ENCODE data around the gene PCDH15. TPM values are rescaled to one million over a fixed set of nuclear protein-coding genes. Genes with fewer than 3 reads are reported as not detected.

The PCDH15 gene
- total and polyA plus RNA-seq, 4 donors = 0.03 to 16.9 (median 0.88) TPM

DNA sequence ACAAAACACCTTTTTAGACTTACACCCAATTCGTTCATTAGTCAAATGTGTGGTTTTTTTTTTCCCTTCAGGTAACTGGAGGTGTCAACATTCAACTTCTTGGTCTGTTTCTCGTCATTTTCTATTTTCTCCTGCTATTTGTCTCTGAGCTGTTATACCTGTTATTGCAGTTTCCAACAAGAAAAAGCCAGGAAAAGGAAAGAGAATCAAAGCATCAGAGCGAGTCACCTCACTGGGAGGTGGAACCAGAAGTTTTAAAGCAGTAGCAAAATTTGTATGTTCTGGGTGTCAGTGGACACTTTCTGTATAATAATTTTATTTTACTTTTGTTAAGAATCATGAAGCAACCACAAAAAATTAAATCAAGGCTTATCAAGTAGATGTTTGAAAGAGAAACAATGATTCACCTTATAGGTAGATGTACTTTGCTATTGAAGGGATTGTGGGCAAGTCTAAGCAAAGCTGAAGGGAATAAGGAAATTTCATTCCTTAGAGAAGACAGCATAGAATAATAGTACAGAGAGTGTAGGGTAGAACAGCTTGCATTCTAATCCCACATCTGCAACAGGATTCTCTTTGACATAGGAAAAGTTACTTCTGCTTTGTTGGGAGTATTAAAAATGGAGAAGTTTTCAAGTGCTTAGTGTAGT, 675.8 kb downstream of the PCDH15 start:
- no peak overlapping the region for H3K4me3 ChIP-seq
- H3K36me3 ChIP-seq (ENCODE audit: control insufficient read depth in 4 of 4, insufficient read depth in 4 of 4, low read length in 4 of 4) = no peaks in the 10 kb centered on the region
- no peak overlapping the region for H3K27ac ChIP-seq (ENCODE audit: low read depth in 1 of 2, low read length in 1 of 2)
- H3K4me1 ChIP-seq (ENCODE audit: control insufficient read depth in 5 of 5, insufficient read depth in 5 of 5, low read length in 5 of 5) = no peaks in the 10 kb centered on the region
- no peak overlapping the region for H3K9ac ChIP-seq (ENCODE audit: insufficient read depth in 1 of 2, low read length in 2 of 2)
- no peak for ATAC-seq (ENCODE audit: insufficient read depth, low FRiP score)
- no peaks in the 10 kb centered on the region for H3K9me3 ChIP-seq (ENCODE audit: control insufficient read depth in 4 of 4, insufficient read depth in 3 of 4, low read length in 3 of 4)
- TF ChIP-seq, protein P1, sequence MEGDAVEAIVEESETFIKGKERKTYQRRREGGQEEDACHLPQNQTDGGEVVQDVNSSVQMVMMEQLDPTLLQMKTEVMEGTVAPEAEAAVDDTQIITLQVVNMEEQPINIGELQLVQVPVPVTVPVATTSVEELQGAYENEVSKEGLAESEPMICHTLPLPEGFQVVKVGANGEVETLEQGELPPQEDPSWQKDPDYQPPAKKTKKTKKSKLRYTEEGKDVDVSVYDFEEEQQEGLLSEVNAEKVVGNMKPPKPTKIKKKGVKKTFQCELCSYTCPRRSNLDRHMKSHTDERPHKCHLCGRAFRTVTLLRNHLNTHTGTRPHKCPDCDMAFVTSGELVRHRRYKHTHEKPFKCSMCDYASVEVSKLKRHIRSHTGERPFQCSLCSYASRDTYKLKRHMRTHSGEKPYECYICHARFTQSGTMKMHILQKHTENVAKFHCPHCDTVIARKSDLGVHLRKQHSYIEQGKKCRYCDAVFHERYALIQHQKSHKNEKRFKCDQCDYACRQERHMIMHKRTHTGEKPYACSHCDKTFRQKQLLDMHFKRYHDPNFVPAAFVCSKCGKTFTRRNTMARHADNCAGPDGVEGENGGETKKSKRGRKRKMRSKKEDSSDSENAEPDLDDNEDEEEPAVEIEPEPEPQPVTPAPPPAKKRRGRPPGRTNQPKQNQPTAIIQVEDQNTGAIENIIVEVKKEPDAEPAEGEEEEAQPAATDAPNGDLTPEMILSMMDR (IDR thresholded peaks at IDR 0.05; ENCODE audit: control extremely low read depth, extremely low read depth) = no peak
- WGBS, 2 donors = 73 to 80% methylated on average over 3 of the region's 3 CpGs
- H3K27me3 ChIP-seq (ENCODE audit: control insufficient read depth in 3 of 3, insufficient read depth in 3 of 3, low read length in 2 of 3) = no peaks in the 10 kb centered on the region
- DNase-seq = no peak

DNA sequence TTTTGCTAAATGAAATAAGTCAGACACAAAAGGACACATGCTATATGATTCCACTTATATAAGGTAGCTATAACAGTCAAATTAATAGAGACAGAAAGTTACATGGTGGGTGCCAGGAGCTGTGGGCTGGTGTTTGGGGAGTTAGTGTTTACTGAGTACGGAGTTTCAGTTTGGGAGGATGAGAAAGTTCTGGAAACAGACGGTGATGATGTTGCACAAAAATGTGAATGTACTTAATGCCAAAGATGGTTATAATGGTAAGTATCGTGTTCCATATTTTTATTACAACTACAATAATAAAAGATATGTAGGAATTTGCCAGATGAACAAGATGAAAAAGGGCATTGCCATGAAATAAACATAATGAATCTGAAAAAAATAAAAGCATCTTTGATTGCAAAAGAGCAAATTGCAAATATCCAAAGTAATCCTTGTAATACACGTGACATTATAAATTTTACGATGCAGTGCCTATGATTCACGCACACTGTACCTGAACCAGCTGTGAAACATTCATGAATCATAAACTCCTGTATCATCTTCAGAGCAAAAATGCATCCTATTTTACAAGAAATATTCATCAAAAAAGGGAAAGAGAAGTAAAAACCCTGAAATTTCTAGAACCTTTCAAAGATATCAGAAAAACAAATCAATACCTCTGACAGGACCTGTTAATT, 676.7 kb downstream of the PCDH15 start:
- Histone ChIP-seq H3K27ac (ENCODE audit: low read depth in 1 of 2, low read length in 1 of 2) (no peak overlapping the region), H3K36me3 (ENCODE audit: control insufficient read depth in 4 of 4, insufficient read depth in 4 of 4, low read length in 4 of 4) (no peaks in the 10 kb centered on the region), H3K4me3 (no peak overlapping the region), H3K9ac (ENCODE audit: insufficient read depth in 1 of 2, low read length in 2 of 2) (no peak overlapping the region), H3K9me3 (ENCODE audit: control insufficient read depth in 4 of 4, insufficient read depth in 3 of 4, low read length in 3 of 4) (no peaks in the 10 kb centered on the region), H3K27me3 (ENCODE audit: control insufficient read depth in 3 of 3, insufficient read depth in 3 of 3, low read length in 2 of 3) (no peaks in the 10 kb centered on the region), H3K4me1 (ENCODE audit: control insufficient read depth in 5 of 5, insufficient read depth in 5 of 5, low read length in 5 of 5) (no peaks in the 10 kb centered on the region)
- DNase-seq (no peak), ATAC-seq (ENCODE audit: insufficient read depth, low FRiP score) (no peak)
- TF ChIP-seq, protein P1 (IDR thresholded peaks at IDR 0.05; ENCODE audit: control extremely low read depth, extremely low read depth) = no peak
- 84 to 87% methylated on average over 6 of the region's 6 CpGs for WGBS, 2 donors

DNA sequence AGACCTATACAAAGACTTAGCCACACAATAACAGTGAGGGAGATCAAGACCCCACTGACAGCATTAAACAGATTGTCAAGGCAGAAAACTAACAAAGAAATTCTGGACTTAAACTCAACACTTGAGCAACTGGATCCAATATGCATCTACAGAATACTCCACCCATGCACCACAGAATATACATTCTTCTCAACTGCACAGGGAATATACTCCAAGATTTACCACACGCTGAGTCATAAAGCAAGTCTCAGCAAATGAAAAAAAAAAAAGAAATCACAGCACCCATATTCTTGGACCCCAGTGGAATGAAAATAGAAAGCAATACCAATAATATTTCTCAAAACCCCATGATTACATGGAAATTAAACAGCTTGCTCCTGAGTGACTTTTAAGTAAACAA, 680.2 kb downstream of the PCDH15 start:
- Histone ChIP-seq H3K36me3 (ENCODE audit: control insufficient read depth in 4 of 4, insufficient read depth in 4 of 4, low read length in 4 of 4) (no peaks in the 10 kb centered on the region), H3K9me3 (ENCODE audit: control insufficient read depth in 4 of 4, insufficient read depth in 3 of 4, low read length in 3 of 4) (peaks cover 0 to 3% (median 0%) of the 10 kb centered on the region in 4 donors), H3K4me1 (ENCODE audit: control insufficient read depth in 5 of 5, insufficient read depth in 5 of 5, low read length in 5 of 5) (no peaks in the 10 kb centered on the region), H3K27me3 (ENCODE audit: control insufficient read depth in 3 of 3, insufficient read depth in 3 of 3, low read length in 2 of 3) (no peaks in the 10 kb centered on the region), H3K27ac (ENCODE audit: low read depth in 1 of 2, low read length in 1 of 2) (no peak overlapping the region), H3K9ac (ENCODE audit: insufficient read depth in 1 of 2, low read length in 2 of 2) (no peak overlapping the region), H3K4me3 (no peak overlapping the region)
- WGBS, 2 donors = 0 to 43% methylated on average over 1 of the region's 1 CpG
- DNase-seq = no peak
- ATAC-seq (ENCODE audit: insufficient read depth, low FRiP score) = no peak
- TF ChIP-seq, protein P1 (IDR thresholded peaks at IDR 0.05; ENCODE audit: control extremely low read depth, extremely low read depth) = no peak

Data from lung (tissue), 12 donors.